Tibial nerve (tissue), 4 donors: ENCODE data around the gene SEC61A2. TPM values are rescaled to one million over a fixed set of nuclear protein-coding genes. Genes with fewer than 3 reads are reported as not detected.

Experiments used
- DNase-seq, 2 donors: peaks; one replicate each; pipeline ENCODE4 v3.0.0-alpha.2; 2019; ENCODE audit warnings: low spot score in 2 of 2
- H3K27ac ChIP-seq, 4 donors: fragments of 200-600 bp; sonication (generic) in 3 of 4; one replicate each; pipeline ENCODE4 v1.5.1; 2017 to 2019; ENCODE audit warnings: mild to moderate bottlenecking in 1 of 4
- H3K27me3 ChIP-seq, 2 donors: fragments of 200-600 bp; sonication (generic) in 1 of 2; one replicate each; pipeline versions ENCODE4 v1.5.1 to v1.6.0; 2017 to 2019
- H3K36me3 ChIP-seq, 3 donors: fragments of 200-600 bp; sonication (generic); one replicate each; pipeline ENCODE4 v1.5.1; 2018 to 2019
- H3K4me1 ChIP-seq, 4 donors: fragments of 200-600 bp; sonication (generic) in 3 of 4; one replicate each; pipeline ENCODE4 v1.5.1; 2017 to 2019
- H3K4me3 ChIP-seq, 4 donors: fragments of 200-600 bp; sonication (generic) in 3 of 4; one replicate each; pipeline ENCODE4 v1.5.1; 2017 to 2019; ENCODE audit warnings: mild to moderate bottlenecking in 1 of 4, moderate library complexity in 1 of 4
- H3K9me3 ChIP-seq, 4 donors: fragments of 200-600 bp; sonication (generic) in 3 of 4; one replicate each; pipeline ENCODE4 v1.5.1; 2017 to 2019
- EP300 ChIP-seq, 2 donors: sonication (generic); formaldehyde crosslinking; IDR thresholded peaks; one replicate each; pipeline ENCODE4 v1.6.1; 2017; ENCODE audit warnings: antibody characterized with exemption in 2 of 2, mild to moderate bottlenecking in 1 of 2
- POLR2A ChIP-seq, 2 donors: fragments of 450-650 bp; IDR thresholded peaks; one replicate each; pipeline ENCODE4 v1.6.1; 2017; ENCODE audit warnings: antibody characterized with exemption in 2 of 2, mild to moderate bottlenecking in 2 of 2, moderate library complexity in 2 of 2
- WGBS, 2 donors: methylation state at CpG; one replicate each; pipeline ENCODE4 v1.1.5; 2018; 5-methylcytosine and 5-hydroxymethylcytosine counted together
- total RNA-seq, 4 donors: library from RNA; depleted of rRNA; stranded (reverse); fragments of >200 nt; gene quantifications; one replicate each; pipeline ENCODE4 v1.1.0, GENCODE V29; 2016
- TF ChIP-seq, protein P1 (sequence below), 5 experiments: fragments of 200-600 bp in 3 of 5; fragments of 450-650 bp in 2 of 5; sonication (generic) in 3 of 5; IDR thresholded peaks; one replicate each; pipeline ENCODE4 v1.5.1; 2016 to 2019; ENCODE audit warnings: antibody characterized with exemption in 5 of 5, mild to moderate bottlenecking in 3 of 5, moderate library complexity in 2 of 5

Gene SEC61A2
- total RNA-seq, 4 donors from 2014 or later: 9.0 to 12.7 (median 10.9) TPM

GRCh38 chr10:12135631-12136030 is 6.2 kb downstream of the SEC61A2 start:
- Histone ChIP-seq H3K27ac (no peak overlapping the region), H3K36me3 (peaks cover 0 to 70% (median 3%) of the 10 kb centered on the region in 3 donors), H3K9me3 (no peaks in the 10 kb centered on the region), H3K4me1 (peaks cover 0 to 10% (median 2%) of the 10 kb centered on the region in 4 donors), H3K4me3 (no peak overlapping the region), H3K27me3 (no peaks in the 10 kb centered on the region)
- WGBS, 2 donors: 82 to 87% methylated on average over 3 of the region's 3 CpGs
- TF ChIP-seq POLR2A (IDR thresholded peaks at IDR 0.05): no peak
- TF ChIP-seq, protein P1, sequence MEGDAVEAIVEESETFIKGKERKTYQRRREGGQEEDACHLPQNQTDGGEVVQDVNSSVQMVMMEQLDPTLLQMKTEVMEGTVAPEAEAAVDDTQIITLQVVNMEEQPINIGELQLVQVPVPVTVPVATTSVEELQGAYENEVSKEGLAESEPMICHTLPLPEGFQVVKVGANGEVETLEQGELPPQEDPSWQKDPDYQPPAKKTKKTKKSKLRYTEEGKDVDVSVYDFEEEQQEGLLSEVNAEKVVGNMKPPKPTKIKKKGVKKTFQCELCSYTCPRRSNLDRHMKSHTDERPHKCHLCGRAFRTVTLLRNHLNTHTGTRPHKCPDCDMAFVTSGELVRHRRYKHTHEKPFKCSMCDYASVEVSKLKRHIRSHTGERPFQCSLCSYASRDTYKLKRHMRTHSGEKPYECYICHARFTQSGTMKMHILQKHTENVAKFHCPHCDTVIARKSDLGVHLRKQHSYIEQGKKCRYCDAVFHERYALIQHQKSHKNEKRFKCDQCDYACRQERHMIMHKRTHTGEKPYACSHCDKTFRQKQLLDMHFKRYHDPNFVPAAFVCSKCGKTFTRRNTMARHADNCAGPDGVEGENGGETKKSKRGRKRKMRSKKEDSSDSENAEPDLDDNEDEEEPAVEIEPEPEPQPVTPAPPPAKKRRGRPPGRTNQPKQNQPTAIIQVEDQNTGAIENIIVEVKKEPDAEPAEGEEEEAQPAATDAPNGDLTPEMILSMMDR (IDR thresholded peaks at IDR 0.05): no peak
- TF ChIP-seq EP300 (IDR thresholded peaks at IDR 0.05): no peak
- DNase-seq: no peak

- TF ChIP-seq, protein P1 (IDR thresholded peaks at IDR 0.05): no peak
- no peak for TF ChIP-seq POLR2A (IDR thresholded peaks at IDR 0.05)
- TF ChIP-seq EP300 (IDR thresholded peaks at IDR 0.05): no peak
- 82 to 96% methylated on average over 1 of the region's 1 CpG for WGBS, 2 donors
- no peak for DNase-seq
- Histone ChIP-seq H3K4me1 (no peaks in the 10 kb centered on the region), H3K27ac (no peak overlapping the region), H3K9me3 (no peaks in the 10 kb centered on the region), H3K4me3 (no peak overlapping the region), H3K27me3 (no peaks in the 10 kb centered on the region), H3K36me3 (peaks cover 0 to 91% (median 5%) of the 10 kb centered on the region in 3 donors)
Measured at GRCh38 chr10:12140038-12140437, 10.6 kb downstream of the SEC61A2 start.

DNA sequence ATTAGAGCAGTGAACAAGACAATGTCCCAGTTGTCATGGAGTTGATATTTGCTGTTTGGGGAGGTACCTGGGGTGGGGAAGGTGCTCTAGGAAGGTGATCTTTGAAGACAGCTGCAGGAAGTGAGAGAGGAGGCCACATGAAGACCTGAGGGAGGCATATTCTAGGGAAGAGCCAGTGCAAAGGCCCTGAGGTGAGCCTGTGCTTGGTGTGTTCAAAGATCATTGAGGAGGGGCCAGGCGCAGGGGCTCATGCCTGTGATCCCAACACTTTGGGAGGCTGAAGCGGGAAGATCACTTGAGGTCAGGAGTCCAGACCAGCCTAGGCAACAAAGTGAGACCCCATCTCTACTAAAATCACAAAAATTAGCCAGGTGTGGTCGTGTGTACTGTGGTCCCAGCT is 15.1 kb downstream of the SEC61A2 start:
- H3K9me3 ChIP-seq: no peaks in the 10 kb centered on the region
- no peaks in the 10 kb centered on the region for H3K4me1 ChIP-seq
- no peaks in the 10 kb centered on the region for H3K27me3 ChIP-seq
- no peak overlapping the region for H3K4me3 ChIP-seq
- H3K36me3 ChIP-seq: peaks cover 0 to 90% (median 5%) of the 10 kb centered on the region in 3 donors
- no peak for TF ChIP-seq EP300 (IDR thresholded peaks at IDR 0.05)
- TF ChIP-seq, protein P1 (IDR thresholded peaks at IDR 0.05): no peak
- 91 to 92% methylated on average over 3 of the region's 3 CpGs for WGBS, 2 donors
- no peak for DNase-seq
- no peak overlapping the region for H3K27ac ChIP-seq

DNA sequence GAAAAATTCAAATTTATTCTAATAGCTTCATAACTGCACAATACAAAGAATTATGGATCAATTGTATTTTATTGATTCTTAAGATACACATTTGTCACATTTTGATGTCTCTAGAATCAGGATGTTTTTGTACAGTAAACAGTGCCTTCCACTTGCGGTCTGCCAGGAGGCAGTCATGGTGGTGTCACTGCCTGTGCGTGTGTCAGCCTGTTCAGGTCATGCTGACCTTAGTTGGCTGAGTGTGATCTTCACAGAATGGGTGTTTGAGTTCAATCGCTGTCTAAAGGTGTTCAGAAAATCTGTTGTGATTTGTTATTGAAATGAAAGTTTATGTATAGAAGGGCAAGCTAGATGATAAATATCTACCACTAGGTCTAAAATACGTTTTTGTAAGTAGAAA is 20.7 kb downstream of the SEC61A2 start:
- Histone ChIP-seq H3K4me1 (no peaks in the 10 kb centered on the region), H3K9me3 (no peaks in the 10 kb centered on the region), H3K27ac (no peak overlapping the region), H3K27me3 (no peaks in the 10 kb centered on the region), H3K4me3 (no peak overlapping the region), H3K36me3 (peaks cover 0 to 70% (median 0%) of the 10 kb centered on the region in 3 donors)
- 89 to 91% methylated on average over 4 of the region's 4 CpGs for WGBS, 2 donors
- TF ChIP-seq, protein P1 (IDR thresholded peaks at IDR 0.05): no peak
- no peak for TF ChIP-seq EP300 (IDR thresholded peaks at IDR 0.05)
- no peak for TF ChIP-seq POLR2A (IDR thresholded peaks at IDR 0.05)
- no peak for DNase-seq

DNA sequence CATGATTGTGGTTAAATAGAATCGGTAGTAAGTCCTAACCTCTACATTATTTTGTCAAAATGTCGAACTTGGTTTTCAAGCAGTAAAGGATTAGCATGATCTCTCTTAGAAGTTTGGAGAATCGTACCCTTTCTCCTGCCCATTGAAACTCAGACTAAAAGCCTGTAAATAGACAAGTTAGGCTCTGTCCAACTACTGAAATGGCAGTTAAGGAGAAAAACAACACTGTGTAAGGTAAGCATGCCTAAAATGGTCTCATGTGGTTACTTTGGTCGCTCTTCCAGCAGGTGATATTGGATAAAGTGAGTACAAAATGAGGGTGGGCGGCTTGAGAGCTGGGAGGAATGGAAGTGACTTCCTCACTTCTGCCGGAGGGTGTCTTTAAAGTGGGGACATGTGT is 25.0 kb downstream of the SEC61A2 start:
- H3K4me3 ChIP-seq: no peak overlapping the region
- TF ChIP-seq EP300 (IDR thresholded peaks at IDR 0.05) (no peak), POLR2A (IDR thresholded peaks at IDR 0.05) (no peak)
- TF ChIP-seq, protein P1 (IDR thresholded peaks at IDR 0.05): no peak
- no peaks in the 10 kb centered on the region for H3K27me3 ChIP-seq
- no peaks in the 10 kb centered on the region for H3K9me3 ChIP-seq
- no peak overlapping the region for H3K27ac ChIP-seq
- DNase-seq: no peak
- peaks cover 0 to 67% (median 0%) of the 10 kb centered on the region in 3 donors for H3K36me3 ChIP-seq
- no peaks in the 10 kb centered on the region for H3K4me1 ChIP-seq
- WGBS, 2 donors: 86% methylated on average over 6 of the region's 6 CpGs
